NCI-H748 (cell line): ENCODE measurements around the gene MRPL48.

Experiments
- DNase-seq: peaks from one replicate; lab custom pipeline; 2025; ENCODE audit not compliant: unreplicated experiment; lab: John Stamatoyannopoulos, UW

Gene MRPL48

DNA sequence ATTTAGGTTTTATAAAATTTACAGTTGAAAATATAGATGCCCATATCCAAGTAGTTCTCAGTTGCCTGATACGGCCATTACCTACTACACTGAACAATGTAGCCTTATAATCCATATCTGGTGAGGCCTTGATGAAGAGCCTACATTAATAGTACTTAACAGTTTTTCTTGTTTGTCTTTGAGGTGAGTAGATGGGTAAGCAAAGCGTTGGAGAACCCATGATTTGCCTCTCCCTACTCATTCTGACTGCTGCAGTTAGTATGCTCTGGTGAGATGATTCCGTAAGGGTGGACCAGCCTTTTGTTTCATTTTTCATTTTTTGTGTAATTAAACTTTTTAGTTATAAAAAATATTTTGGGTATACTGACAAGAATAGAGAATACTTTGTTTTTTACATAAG, 100.6 kb downstream of the MRPL48 start:
- DNase-seq, result no peak

DNA sequence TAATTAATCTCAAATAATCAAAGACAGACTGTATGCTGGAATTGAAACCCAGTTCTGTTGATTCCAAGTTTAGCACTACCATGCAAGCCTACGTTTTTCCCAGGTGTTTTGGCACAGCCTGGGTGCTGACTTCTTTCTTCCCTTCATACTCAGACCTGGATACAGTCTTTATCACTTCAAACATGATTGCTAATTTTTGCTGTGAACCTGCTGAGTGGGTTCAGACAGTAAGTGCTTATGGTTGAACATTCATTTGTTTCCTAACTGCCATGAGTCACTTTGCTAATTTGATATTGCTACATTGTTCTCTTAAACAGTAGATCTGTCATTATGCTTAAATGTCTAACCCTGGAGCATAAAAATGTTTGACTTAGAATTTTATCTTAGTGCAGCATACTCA, 101.3 kb downstream of the MRPL48 start:
- no peak for DNase-seq

- no peak for DNase-seq
Observed at GRCh38 chr11:73889536-73889935, 101.9 kb downstream of the MRPL48 start.

- DNase-seq, result no peak
Observed at GRCh38 chr11:73893041-73893440, 105.4 kb downstream of the MRPL48 start.

DNA sequence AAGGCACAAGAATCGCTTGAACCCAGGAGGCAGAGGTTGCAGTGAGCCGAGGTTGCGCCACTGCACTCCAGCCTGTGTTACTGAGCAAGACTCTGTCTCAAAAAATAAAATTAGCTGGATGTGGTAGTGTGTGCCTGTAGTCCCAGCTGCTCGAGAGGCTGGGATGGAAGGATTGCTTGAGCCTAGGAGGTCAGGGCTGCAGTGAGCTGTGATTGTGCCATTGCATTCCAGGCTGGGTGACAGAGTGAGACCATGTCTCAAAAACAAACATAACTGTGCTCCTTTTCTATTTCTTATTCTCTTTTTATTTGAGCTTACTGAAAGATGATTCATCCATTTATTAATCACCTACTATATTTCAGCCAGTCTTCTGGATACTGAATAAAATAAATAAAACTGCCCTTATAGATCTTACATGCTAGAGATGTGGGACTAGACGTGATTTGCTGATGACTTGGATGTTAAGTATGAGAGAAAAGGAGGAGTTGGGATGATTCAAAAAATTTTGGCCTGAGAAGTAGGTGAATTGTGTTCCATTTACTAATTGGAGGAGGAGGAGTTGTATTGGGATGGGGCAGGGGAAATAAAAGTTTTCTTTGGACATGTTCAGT, 107.2 kb downstream of the MRPL48 start:
- no peak for DNase-seq

DNA sequence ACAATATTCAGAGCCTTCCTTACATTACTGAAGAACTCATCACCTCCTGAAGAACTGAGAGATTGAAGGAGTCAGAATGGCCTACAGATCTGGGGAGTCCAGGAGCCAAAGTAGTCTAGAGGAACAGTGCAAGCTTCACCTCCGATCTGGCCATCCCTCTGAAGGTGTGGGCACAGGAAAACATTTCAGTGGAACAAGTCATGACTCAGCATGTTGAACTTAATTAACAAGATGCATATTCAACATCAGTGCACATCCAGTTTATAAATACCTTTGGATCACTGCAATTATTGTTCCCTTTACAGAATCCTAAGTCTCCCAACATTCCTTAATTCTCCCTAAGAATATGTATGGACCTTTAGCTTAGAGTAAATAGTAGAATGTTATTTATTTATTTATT, 114.6 kb downstream of the MRPL48 start:
- no peak for DNase-seq

DNA sequence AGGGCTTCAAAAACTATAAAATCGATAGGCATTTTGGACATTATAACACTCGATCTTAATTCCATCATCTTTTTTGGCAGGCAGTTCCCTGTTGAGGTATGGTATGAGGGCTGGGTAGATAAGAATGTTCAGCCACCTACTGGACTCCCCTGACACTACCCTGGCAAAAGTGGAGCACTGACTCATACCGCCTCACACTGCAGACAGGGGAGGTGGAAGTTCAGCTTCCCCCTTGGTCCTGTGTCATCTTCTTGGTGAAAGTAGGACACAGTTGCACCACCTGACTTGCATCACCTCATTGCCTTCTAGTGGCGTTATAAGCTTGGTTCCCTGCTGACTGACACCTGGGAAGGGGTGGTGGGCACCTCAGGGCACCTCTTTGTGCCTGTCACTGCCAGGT, 119.5 kb downstream of the MRPL48 start:
- DNase-seq, result no peak

DNA sequence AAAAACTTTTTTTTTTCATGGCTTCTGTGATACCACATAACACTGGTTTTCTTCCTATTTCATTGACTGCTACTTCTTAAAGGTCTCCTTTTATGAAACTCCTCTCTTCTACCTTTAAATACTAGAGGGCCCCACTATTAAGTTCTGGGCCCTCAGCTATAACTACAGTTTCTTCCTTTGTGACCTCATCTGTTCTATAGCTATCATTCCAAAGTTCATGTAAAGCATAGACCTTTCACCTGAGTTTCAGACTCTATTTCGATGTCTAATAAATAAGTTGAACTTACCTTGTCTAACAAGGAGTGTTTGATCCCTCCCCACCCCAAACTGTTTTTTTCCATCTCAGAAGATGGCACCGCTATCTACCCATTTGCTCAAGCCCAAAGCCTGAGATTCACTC, 124.4 kb downstream of the MRPL48 start:
- no peak for DNase-seq

DNA sequence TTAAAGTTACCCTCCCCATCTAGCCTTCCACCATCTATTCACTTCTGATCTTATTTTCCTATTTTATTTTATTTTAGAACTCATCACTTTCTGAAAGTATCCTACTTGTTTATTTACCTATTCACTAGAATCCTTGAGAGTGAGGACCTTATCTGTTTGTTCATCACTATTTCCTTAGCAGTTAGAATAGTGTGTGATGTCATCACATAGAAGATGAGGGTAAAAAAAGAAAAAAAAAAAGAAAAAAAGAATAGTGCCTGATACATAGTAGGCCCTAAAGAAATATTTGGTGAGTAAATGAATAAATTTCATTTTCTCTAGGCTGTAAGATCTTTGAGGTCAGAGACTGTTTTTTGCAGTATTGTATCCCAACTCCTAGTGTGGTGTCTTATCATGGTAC, 125.8 kb downstream of the MRPL48 start:
- no peak for DNase-seq

GRCh38 chr11:73914284-73914683, 126.6 kb downstream of the MRPL48 start:
- no peak for DNase-seq
